Lower leg skin (tissue), 3 donors: ENCODE results near the gene TLCD2.

Source experiments
- CTCF ChIP-seq, 3 donors: fragments of 450-650 bp; IDR thresholded peaks; one replicate each; pipeline ENCODE4 v1.5.1; 2016; ENCODE audit warnings: antibody characterized with exemption in 3 of 3, mild to moderate bottlenecking in 3 of 3, moderate library complexity in 2 of 3
- POLR2A ChIP-seq, 2 donors: fragments of 450-650 bp; IDR thresholded peaks; one replicate each; pipeline ENCODE4 v1.6.1; 2016 to 2017; ENCODE audit warnings: antibody characterized with exemption in 2 of 2, mild to moderate bottlenecking in 1 of 2, moderate library complexity in 1 of 2

DNA sequence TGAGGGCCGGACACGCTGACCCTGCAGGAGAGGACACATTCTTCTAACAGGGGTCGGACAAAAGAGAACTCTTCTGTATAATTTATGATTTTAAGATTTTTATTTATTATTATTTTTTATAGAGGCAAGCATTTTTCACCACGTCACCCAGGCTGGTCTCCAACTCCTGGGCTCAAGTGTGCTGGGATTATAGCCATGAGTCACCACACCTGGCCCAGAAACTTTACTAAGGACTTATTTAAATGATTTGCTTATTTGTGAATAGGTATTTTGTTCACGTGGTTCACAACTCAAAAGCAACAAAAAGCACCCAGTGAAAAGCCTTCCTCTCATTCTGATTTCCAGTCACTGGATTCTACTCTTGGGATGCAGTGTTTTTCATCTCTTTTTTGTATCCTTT lies 49.4 kb upstream of the TLCD2 start:
- TF ChIP-seq POLR2A (IDR thresholded peaks at IDR 0.05): no peak
- no peak for TF ChIP-seq CTCF (IDR thresholded peaks at IDR 0.05)
